NCI-H2227 (cell line): ENCODE data around the gene RAB4A.

ENCODE experiments used
- DNase-seq: peaks from one replicate; lab custom pipeline; 2025; ENCODE audit not compliant: unreplicated experiment; lab: John Stamatoyannopoulos, UW

The RAB4A gene

GRCh38 chr1:229270547-229271447 lies at the start of gene RAB4A:
TSS of gene RAB4A (plus strand) at chr1:229271111. CDS start at chr1:229271340, 229 bp downstream.
- peak; percentile 95 for DNase-seq

- no peak for DNase-seq
Observed at GRCh38 chr1:229222081-229222480, 48.8 kb upstream of the RAB4A start.

- no peak for DNase-seq
Observed at GRCh38 chr1:229223498-229223897, 47.4 kb upstream of the RAB4A start.

- DNase-seq, result peak; percentile 17
Observed at GRCh38 chr1:229224308-229224707, 46.6 kb upstream of the RAB4A start.

GRCh38 chr1:229225331-229225782 lies 45.6 kb upstream of the RAB4A start:
- no peak for DNase-seq

- no peak for DNase-seq
Observed at GRCh38 chr1:229226796-229227195, 44.1 kb upstream of the RAB4A start.

GRCh38 chr1:229227298-229227919 lies 43.5 kb upstream of the RAB4A start:
- DNase-seq, result peak; percentile 84

GRCh38 chr1:229228522-229228921 lies 42.4 kb upstream of the RAB4A start:
- DNase-seq, result no peak

GRCh38 chr1:229229137-229229720 lies 41.7 kb upstream of the RAB4A start:
- no peak for DNase-seq

- DNase-seq, result no peak
Observed at GRCh38 chr1:229229721-229230139, 41.2 kb upstream of the RAB4A start.

GRCh38 chr1:229230140-229230892 lies 40.6 kb upstream of the RAB4A start:
- peak; percentile 61 for DNase-seq

- DNase-seq, result peak; percentile 18
Observed at GRCh38 chr1:229230893-229231753, 39.8 kb upstream of the RAB4A start.

- DNase-seq, result no peak
Observed at GRCh38 chr1:229231754-229232119, 39.2 kb upstream of the RAB4A start.

- DNase-seq, result no peak
Observed at GRCh38 chr1:229234870-229235472, 35.9 kb upstream of the RAB4A start.

GRCh38 chr1:229237320-229237719 lies 33.6 kb upstream of the RAB4A start:
- no peak for DNase-seq

GRCh38 chr1:229238231-229238630 lies 32.7 kb upstream of the RAB4A start:
- DNase-seq, result no peak

GRCh38 chr1:229238674-229239415 lies 32.1 kb upstream of the RAB4A start:
- no peak for DNase-seq

GRCh38 chr1:229240532-229240931 lies 30.4 kb upstream of the RAB4A start:
- DNase-seq, result no peak

- no peak for DNase-seq
Observed at GRCh38 chr1:229241390-229241789, 29.5 kb upstream of the RAB4A start.
